ENCODE results near the gene ELL2.
"Not testable (repeated sequence)": the region's sequence is repeated elsewhere in the genome, so short reads cannot be mapped to it uniquely, and the experiment has no call there.

The ELL2 gene

GRCh38 chr5:95930141-95930930 is 31.3 kb downstream of the ELL2 start:
- DNase-seq (ENCODE audit: low read depth in 2 of 2), result no peak

- no peak for DNase-seq (ENCODE audit: low read depth in 2 of 2)
Observed at GRCh38 chr5:95928724-95929253, 32.9 kb downstream of the ELL2 start.

- no peak for DNase-seq (ENCODE audit: low read depth in 2 of 2)
Observed at GRCh38 chr5:95927927-95928723, 33.5 kb downstream of the ELL2 start.

- not testable (repeated sequence) for DNase-seq (ENCODE audit: low read depth in 2 of 2)
Observed at GRCh38 chr5:95927300-95927699, 34.4 kb downstream of the ELL2 start.

GRCh38 chr5:95925939-95926338 is 35.7 kb downstream of the ELL2 start:
- DNase-seq (ENCODE audit: low read depth in 2 of 2), result no peak

GRCh38 chr5:95925378-95925744 is 36.3 kb downstream of the ELL2 start:
- DNase-seq (ENCODE audit: low read depth in 2 of 2), result no peak

- DNase-seq (ENCODE audit: low read depth in 2 of 2), result no peak
Observed at GRCh38 chr5:95924720-95925377, 36.8 kb downstream of the ELL2 start.

GRCh38 chr5:95923918-95924544 is 37.6 kb downstream of the ELL2 start:
- no peak for DNase-seq (ENCODE audit: low read depth in 2 of 2)

GRCh38 chr5:95922798-95923197 is 38.9 kb downstream of the ELL2 start:
- DNase-seq (ENCODE audit: low read depth in 2 of 2), result no peak

- DNase-seq (ENCODE audit: low read depth in 2 of 2), result no peak
Observed at GRCh38 chr5:95921501-95921900, 40.1 kb downstream of the ELL2 start.

GRCh38 chr5:95920822-95921221 is 40.8 kb downstream of the ELL2 start:
- DNase-seq (ENCODE audit: low read depth in 2 of 2), result no peak

GRCh38 chr5:95919658-95920057 is 42.0 kb downstream of the ELL2 start:
- no peak for DNase-seq (ENCODE audit: low read depth in 2 of 2)

- DNase-seq (ENCODE audit: low read depth in 2 of 2), result no peak
Observed at GRCh38 chr5:95918421-95919006, 43.1 kb downstream of the ELL2 start.

GRCh38 chr5:95917207-95917606 is 44.4 kb downstream of the ELL2 start:
- DNase-seq (ENCODE audit: low read depth in 2 of 2), result no peak

GRCh38 chr5:95916687-95917085 is 45.0 kb downstream of the ELL2 start:
- DNase-seq (ENCODE audit: low read depth in 2 of 2), result no peak

GRCh38 chr5:95915999-95916686 is 45.5 kb downstream of the ELL2 start:
- no peak for DNase-seq (ENCODE audit: low read depth in 2 of 2)

- no peak for DNase-seq (ENCODE audit: low read depth in 2 of 2)
Observed at GRCh38 chr5:95913663-95914062, 48.0 kb downstream of the ELL2 start.

- no peak for DNase-seq (ENCODE audit: low read depth in 2 of 2)
Observed at GRCh38 chr5:95912029-95912428, 49.6 kb downstream of the ELL2 start.

GRCh38 chr5:95910521-95910920 is 51.1 kb downstream of the ELL2 start:
- DNase-seq (ENCODE audit: low read depth in 2 of 2), result no peak

GRCh38 chr5:95909738-95910137 is 51.9 kb downstream of the ELL2 start:
- no peak for DNase-seq (ENCODE audit: low read depth in 2 of 2)

GRCh38 chr5:95908799-95909198 is 52.9 kb downstream of the ELL2 start:
- no peak for DNase-seq (ENCODE audit: low read depth in 2 of 2)

All from stimulated activated CD4-positive, alpha-beta T cell treated with anti-CD3 and anti-CD28 coated beads, Interleukin-4, amount 100 ng/mL, for 48 hours (primary cell).